ENCODE data around the gene DAAM2.

Gene DAAM2

DNA sequence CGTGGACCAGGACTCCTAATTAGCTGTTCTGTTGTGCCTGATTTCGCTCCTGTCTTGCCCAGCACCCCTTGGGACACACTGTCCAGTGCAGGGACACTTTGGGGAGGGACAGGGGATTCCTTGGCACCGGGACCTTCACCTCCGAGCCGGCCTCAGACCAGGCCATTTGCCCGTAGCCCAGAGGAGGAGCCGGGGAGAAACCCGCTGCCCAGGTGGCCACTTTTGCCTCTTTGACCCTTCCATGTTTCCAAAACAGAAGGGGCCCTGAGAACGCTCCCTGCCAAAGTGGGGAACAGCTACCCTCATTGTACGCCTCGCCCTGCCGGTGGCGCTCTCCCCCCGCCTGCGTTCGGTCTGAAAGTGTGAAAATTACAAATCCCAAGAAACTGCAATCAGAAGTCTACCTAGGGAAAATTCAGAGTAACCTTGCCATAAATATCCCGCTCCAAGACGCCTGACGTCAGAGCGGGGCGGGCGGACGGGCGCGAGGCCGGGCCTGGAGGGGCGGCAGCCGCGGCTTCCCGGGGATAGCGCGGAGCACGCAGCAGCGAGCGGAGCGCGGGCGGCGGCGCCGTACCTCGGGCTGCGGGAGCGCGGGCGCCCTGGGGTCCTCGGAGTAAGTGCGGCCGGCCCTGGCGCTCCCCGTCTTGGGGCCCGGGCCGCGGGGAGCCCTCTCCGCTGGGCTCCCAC lies at the start of gene DAAM2:
Gene DAAM2, plus strand, starts transcription at position 527 of the 690 bp plus-strand sequence. CDS start 63,927 bp downstream, outside the sequence.
- DNase-seq (ENCODE audit: low read depth), result no peak

DNA sequence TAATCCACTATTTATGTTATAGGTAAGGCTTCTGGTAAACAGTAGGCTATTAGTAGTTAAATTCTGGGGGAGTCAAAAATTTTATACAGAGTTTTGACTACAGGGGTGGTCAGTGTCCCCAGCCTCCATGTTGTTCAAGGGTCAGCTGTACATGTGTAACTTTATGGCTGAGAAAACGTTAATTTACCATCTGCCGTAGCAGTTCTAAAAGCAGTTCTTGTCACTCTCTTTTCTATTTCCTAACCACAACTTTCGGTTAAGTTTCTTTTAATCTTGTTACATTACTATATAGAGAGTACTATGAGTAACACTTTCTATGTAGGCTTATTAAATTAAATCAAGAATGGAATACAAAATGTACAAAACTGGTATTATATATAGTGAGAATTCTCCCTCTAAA lies 45.4 kb upstream of the DAAM2 start:
- no peak for DNase-seq (ENCODE audit: low read depth)

DNA sequence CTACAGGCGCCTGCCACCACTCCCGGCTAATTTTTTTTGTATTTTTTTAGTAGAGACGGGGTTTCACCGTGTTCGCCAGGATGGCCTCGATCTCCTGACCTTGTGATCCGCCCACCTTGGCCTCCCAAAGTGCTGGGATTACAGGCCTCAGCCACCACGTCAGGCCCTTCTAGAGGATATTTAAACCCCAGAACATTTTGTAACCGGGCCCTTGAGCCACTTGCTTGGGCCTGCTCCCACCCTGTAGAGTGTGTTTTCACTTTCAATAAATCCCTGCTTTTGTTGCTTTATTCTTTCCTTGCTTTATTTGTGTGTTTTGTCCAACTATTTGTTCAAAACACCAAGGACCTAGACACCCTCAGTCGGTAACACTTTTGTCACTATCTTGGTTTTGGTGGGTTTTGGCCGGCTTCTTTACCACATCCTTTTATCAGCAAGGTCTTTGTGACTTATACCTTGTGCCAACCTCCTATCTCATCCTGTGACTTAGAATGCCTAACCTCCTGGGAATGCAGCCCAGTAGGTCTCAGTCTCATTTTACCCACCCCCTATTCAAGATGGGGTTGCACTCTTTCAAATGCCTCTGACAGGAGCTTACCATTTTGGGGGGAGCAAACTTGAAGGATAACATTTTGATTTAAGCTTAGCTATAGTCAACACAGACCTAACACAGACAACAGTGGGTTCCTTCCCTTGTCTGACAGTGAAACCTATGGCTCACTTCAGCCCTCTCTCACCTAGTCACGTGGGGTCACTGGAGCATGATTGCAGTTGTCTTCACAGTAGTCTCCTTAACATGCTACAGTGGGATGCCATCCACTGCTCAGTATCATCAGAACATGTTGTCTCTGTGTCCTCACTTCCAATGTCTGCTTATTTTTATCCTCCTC lies 39.1 kb upstream of the DAAM2 start:
- DNase-seq (ENCODE audit: low read depth), result no peak

- no peak for DNase-seq (ENCODE audit: low read depth)
Measured at GRCh38 chr6:39753725-39754045, 38.5 kb upstream of the DAAM2 start.

DNA sequence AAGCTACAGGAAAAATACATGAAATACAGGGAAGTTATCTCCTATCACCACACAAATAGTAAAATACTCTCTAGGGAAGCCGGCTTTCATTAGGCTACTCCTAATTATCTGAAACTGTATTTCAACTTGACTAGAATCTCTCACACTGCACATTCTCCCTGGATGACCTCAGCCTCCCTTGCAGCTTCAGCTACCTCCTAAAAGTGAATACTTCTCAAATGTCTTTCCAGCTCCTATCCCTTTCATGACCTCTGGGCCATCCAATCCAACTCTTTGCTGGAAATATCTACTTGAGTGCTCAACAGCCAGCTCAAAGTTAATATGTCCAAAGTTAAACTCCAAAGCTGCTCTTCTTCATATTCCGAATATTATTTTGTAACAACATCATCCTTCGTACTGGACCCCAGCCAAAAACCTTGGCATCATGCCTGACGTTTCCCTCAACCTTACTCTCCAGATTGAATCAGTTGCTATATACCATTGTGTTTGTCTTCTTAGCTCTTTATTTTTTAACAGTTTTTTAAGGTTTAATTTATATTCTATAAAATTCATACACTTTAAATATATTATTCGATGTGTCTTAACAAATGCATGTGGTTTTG lies 37.6 kb upstream of the DAAM2 start:
- no peak for DNase-seq (ENCODE audit: low read depth)

DNA sequence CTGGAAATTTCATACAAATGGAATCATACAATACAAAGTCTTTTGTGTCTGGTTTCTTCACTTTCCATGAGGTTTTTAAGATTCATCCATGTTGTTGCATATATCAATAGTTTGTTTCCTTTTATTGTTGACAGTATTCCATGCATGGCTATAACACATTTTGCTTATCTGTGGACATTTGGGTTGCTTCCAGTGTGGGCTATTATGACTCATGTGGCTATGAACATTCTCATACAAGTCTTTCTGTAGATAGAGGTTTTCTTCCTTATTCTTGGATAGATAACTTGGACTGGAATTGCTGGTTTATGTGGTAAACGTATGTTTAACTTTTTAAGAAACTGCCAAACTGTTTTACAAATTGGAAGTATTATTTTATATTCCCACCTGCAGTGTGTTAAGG lies 36.9 kb upstream of the DAAM2 start:
- no peak for DNase-seq (ENCODE audit: low read depth)

DNA sequence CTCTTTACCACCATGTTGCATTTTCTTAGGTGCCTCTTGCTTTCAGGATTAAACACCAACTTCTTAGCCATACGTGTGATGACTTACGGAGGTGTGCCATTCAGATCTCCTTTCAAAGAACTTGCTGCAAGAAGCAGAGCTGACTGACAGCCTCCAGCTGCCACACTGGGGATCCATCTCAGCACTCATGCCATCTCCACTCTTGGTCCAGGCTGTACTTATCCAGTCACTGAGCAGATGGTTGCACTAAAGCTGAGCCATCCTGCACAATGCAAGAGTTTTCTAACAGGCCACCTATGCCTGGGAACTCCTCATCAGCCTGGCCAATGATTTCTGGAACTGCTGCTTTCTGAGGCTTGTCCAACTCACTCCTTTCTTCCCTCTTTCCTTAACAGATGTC lies 35.6 kb upstream of the DAAM2 start:
- DNase-seq (ENCODE audit: low read depth), result no peak

DNA sequence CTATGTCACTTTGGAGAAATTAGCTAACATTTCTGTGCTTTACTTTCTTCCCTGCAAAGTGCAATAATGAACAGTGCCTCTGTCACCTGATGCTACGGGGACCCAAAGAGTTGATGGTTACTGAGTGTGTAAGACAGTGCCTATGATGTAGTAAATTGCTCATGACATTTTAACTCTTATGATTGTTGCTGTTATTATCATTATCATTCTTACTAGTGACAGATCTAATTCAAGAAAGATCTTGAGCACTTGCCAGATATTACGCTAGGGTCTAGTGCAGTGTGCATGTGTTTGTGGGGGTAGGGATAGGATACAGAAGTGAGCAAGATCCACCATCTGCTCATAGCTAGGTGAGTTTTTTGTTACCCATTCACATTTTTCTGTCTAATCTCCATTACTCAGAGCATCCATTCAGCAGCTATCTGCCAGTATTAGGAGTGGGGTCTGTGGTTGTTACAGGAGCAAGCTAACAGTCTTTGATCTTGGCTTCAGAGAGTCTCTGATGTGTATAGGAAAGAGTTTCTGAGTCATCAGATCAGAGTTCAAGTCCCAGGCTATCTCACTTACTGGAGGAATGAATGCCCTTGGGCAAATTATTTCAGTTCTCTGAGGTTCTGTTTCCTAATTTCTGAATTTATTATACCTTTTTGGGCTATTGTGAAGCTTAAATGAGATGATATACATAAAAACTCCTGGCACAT lies 33.1 kb upstream of the DAAM2 start:
- no peak for DNase-seq (ENCODE audit: low read depth)

DNA sequence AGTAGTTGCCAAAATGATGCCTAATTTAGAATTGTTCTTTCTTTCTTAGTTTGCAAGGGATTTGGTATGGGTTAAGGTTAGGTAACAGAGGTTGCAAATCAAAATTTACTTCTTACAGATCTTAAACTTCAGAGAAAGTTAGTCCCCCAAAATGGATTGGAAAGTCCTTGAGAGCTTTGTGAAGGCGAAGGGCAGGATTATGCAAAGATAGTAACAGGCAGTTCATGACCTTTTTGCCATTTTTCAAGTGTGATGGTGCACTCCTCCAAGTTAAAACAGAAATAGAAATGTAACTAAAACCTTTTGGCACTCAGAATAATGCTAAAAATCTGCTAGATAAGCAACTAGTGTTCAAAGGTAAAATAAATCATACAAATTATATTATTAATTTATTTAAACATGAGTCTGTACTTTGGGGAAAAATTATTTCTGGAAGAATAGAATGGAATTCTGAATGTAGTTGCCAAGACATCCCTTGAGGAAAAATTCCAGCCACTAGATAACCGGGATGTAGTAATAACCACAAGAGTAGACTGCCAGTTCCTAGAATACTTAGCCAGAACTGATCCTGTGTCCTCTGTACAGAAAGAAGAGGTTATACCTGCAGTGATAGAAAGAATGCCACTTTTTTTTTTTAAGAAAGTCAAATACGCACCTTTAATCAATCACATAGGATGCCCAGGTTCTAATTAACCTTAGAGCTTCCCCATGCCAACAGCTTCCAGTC lies 31.8 kb upstream of the DAAM2 start:
- DNase-seq (ENCODE audit: low read depth), result no peak

GRCh38 chr6:39765508-39766065 lies 26.6 kb upstream of the DAAM2 start:
- no peak for DNase-seq (ENCODE audit: low read depth)

- no peak for DNase-seq (ENCODE audit: low read depth)
Measured at GRCh38 chr6:39769012-39769411, 23.2 kb upstream of the DAAM2 start.

GRCh38 chr6:39770446-39770845 lies 21.7 kb upstream of the DAAM2 start:
- no peak for DNase-seq (ENCODE audit: low read depth)

- DNase-seq (ENCODE audit: low read depth), result no peak
Measured at GRCh38 chr6:39772559-39773273, 19.5 kb upstream of the DAAM2 start.

GRCh38 chr6:39773782-39774181 lies 18.4 kb upstream of the DAAM2 start:
- no peak for DNase-seq (ENCODE audit: low read depth)

- no peak for DNase-seq (ENCODE audit: low read depth)
Measured at GRCh38 chr6:39776581-39776980, 15.6 kb upstream of the DAAM2 start.

GRCh38 chr6:39777218-39777617 lies 15.0 kb upstream of the DAAM2 start:
- no peak for DNase-seq (ENCODE audit: low read depth)

DNA sequence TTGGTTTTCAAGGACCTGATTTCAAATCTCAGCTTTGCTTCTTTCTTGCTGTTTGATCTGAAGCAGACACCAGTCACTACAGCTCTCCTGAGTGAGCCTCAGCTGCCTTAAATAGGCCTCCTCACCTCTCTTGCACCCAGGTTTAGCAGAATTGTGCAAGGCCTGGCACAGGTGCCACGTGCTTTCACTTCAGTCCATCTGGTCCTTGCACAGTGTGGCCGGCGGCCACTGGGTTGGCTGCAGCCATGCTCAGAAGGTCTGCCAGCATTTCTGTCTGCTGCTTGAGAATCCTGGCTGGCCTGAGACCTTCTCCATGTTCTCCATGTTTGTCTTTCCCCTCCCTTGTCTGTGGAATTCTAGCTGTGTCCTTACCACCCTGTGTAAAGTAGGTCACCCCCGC lies 14.5 kb upstream of the DAAM2 start:
- no peak for DNase-seq (ENCODE audit: low read depth)

- DNase-seq (ENCODE audit: low read depth), result no peak
Measured at GRCh38 chr6:39778581-39779255, 13.5 kb upstream of the DAAM2 start.

DNA sequence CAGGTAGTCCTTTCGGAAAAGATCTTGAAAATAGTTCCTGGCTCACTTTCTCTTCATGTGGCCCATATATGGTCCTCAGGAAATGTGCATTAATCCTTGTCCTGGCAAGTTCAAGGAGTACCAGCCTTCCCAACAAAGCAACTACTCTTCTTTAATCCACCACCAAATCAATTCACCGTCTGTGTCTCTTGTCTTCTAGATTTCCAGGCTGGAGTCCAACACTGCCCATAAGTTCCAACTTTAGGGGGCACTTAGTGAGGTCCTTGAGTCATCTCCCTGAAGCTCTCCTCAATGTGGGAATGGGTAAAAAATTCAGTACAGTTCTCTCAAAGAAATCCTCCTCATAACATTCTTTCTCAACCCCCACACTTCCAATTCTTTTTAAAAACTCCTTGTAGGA lies 6.9 kb upstream of the DAAM2 start:
- DNase-seq (ENCODE audit: low read depth), result no peak

DNA sequence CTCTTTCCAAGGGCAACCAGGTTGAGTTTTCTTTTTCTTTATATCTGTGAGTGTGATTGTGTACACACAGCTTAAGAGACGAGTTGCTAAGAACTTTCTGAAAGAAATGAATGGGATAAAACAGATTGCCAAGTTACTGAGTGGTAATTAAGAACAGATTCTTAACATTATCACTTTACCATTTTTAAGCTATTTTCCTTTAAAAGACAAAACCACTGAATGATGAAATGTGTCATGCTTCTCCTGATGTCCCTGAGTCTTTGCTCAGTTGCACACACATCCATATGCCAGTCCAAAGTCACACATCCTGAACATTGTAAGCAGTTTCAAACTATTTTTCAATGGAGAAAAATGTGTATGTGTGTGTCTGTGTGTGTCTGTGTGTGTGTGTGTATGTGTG lies 5.5 kb upstream of the DAAM2 start:
- DNase-seq (ENCODE audit: low read depth), result no peak
